ENCODE measurements around the gene P2RX4. TPM values are rescaled to one million over a fixed set of nuclear protein-coding genes. Genes with fewer than 3 reads are reported as not detected.

The P2RX4 gene
- total RNA-seq, 1 experiment from 2014 or later: 8.1 TPM

- Mint-ChIP-seq H3K27me3 (ENCODE audit: low read depth) (no peaks in the 10 kb centered on the region; the same call in 1 of the 2 replicates), H3K9me3 (no peaks in the 10 kb centered on the region), H3K4me1 (peaks cover 3 to 7% of the 10 kb centered on the region in 2 experiments; a peak in 2 of 4 replicates), H3K4me3 (no peak overlapping the region), H3K36me3 (ENCODE audit: insufficient read depth in 1 of 3, low read depth in 3 of 3) (no peaks in the 10 kb centered on the region), H3K27ac (no peak overlapping the region)
- no peaks in the 10 kb centered on the region for H3K4me1 ChIP-seq (ENCODE audit: insufficient read depth, low read length)
- H3K79me2 ChIP-seq (ENCODE audit: insufficient read depth, low read length): no peaks in the 10 kb centered on the region
- H4K5ac ChIP-seq (ENCODE audit: insufficient read length, low read depth, low read length): no peak overlapping the region
- no peak overlapping the region for H4K8ac ChIP-seq (replicated peaks; ENCODE audit: insufficient read length, low read depth, low read length)
- no peak overlapping the region for H3K27ac ChIP-seq (ENCODE audit: insufficient read length, low read depth, low read length)
- no peak for TF ChIP-seq CTCF (conservative IDR thresholded peaks at IDR 0.05)
- H3K27me3 ChIP-seq (ENCODE audit: insufficient read depth, low read length): no peaks in the 10 kb centered on the region
- no peak for DNase-seq
- H2BK12ac ChIP-seq (ENCODE audit: insufficient read length, low read depth, low read length): no peak overlapping the region
- H2AFZ ChIP-seq (ENCODE audit: low read length): no peak overlapping the region
- H3K9ac ChIP-seq (ENCODE audit: extremely low read depth, insufficient read length, low read length): no peak overlapping the region
- WGBS (ENCODE audit: extremely low coverage, insufficient read length, low lambda C conversion rate): no CpG with 5 or more reads among the region's 2 CpGs
- no peak overlapping the region for H3K4me2 ChIP-seq (ENCODE audit: insufficient read depth, insufficient read length, low read length)
- H3K23ac ChIP-seq (ENCODE audit: insufficient read length, low read depth, low read length): no peak overlapping the region
- no peaks in the 10 kb centered on the region for H3K23me2 ChIP-seq (ENCODE audit: insufficient read length, low read depth, low read length, poor library complexity, severe bottlenecking)
- H4K20me1 ChIP-seq (ENCODE audit: control insufficient read depth, insufficient read depth, insufficient read length): no peaks in the 10 kb centered on the region
- no peak overlapping the region for H2AK5ac ChIP-seq (ENCODE audit: insufficient read length, low read length)
- H3K18ac ChIP-seq (ENCODE audit: insufficient read length, low read depth, low read length): no peak overlapping the region
- H3T11ph ChIP-seq (ENCODE audit: low read length): no peak overlapping the region
- no peak overlapping the region for H4K91ac ChIP-seq (ENCODE audit: insufficient read length, low read depth, low read length)
- no peak overlapping the region for H2BK120ac ChIP-seq (ENCODE audit: low read depth, low read length, poor library complexity, severe bottlenecking)
- no peak overlapping the region for H2BK5ac ChIP-seq (ENCODE audit: insufficient read length, low read length)
- no peaks in the 10 kb centered on the region for H3K79me1 ChIP-seq (ENCODE audit: insufficient read depth, low read depth, low read length, poor library complexity, severe bottlenecking)
- H2BK20ac ChIP-seq (ENCODE audit: low read depth, low read length, poor library complexity, severe bottlenecking): no peak overlapping the region
- H3K14ac ChIP-seq (ENCODE audit: insufficient read depth, low read length): no peak overlapping the region
- no peak overlapping the region for H3K56ac ChIP-seq (ENCODE audit: insufficient read length, low read depth, low read length)
- H2BK15ac ChIP-seq (ENCODE audit: low read depth, low read length): no peak overlapping the region
- no peak overlapping the region for H3K4ac ChIP-seq (ENCODE audit: low read depth, low read length)
- no peaks in the 10 kb centered on the region for H3K9me3 ChIP-seq (ENCODE audit: control insufficient read depth, low read depth, low read length)
Observed at GRCh38 chr12:121190523-121191031, 19.4 kb upstream of the P2RX4 start.

Measured in H9 (cell line).